Caco-2 (cell line): ENCODE data around the gene PPEF2. TPM values are rescaled to one million over a fixed set of nuclear protein-coding genes. Genes with fewer than 3 reads are reported as not detected.
A peak's percentile ranks its signal among the peaks of the same experiment; 100 is the strongest.

ENCODE experiments used
- BruUV-seq: library from RNA; stranded (reverse); fragments of 400-500 nt; replicated peaks from 2 replicates; lab custom pipeline; 2021; lab: Mats Ljungman, UMichigan
- CTCF ChIA-PET: fragments of 300-600 bp; sonication (Branson Sonifier 250); formaldehyde crosslinking; loops from one replicate; lab custom pipeline; 2022; ENCODE audit warnings: antibody characterized with exemption; lab: Charles Lee
- POLR2A ChIA-PET: fragments of 300-600 bp; sonication (Branson Sonifier 250); formaldehyde crosslinking; loops from one replicate; lab custom pipeline; 2022; ENCODE audit warnings: antibody characterized with exemption; lab: Charles Lee
- DNase-seq, 2 experiments: peaks; one replicate each; pipeline versions ENCODE4 v3.0.0 to v3.0.0-alpha.2; 2020 to 2022
- H3K27me3 ChIP-seq: replicated peaks from 2 replicates; pipeline ENCODE4 v1.6.0; 2011; ENCODE audit warnings: low read length; ENCODE audit not compliant: control insufficient read depth, insufficient read depth
- H3K36me3 ChIP-seq: 2 replicates; pipeline ENCODE4 v1.5.1; 2011; ENCODE audit warnings: low read length; ENCODE audit not compliant: control insufficient read depth, insufficient read depth
- H3K4me1 ChIP-seq: fragments of 250-450 bp; sonication (Bioruptor Pico); 2 replicates; pipeline ENCODE4 v1.5.1; 2020; ENCODE audit warnings: mild to moderate bottlenecking
- H3K4me3 ChIP-seq: 2 replicates; pipeline ENCODE4 v1.5.1; 2011; ENCODE audit warnings: low read depth, mild to moderate bottlenecking, control low read depth, low read length
- H3K9me3 ChIP-seq: fragments of 250-450 bp; sonication (Bioruptor Pico); 2 replicates; pipeline ENCODE4 v1.5.1; 2020; ENCODE audit warnings: mild to moderate bottlenecking, moderate library complexity
- H3K27ac Mint-ChIP-seq: one replicate; pipeline ENCODE4 v1.8.0; 2022; ENCODE audit warnings: mixed read lengths; ENCODE audit not compliant: unreplicated experiment
- H3K27me3 Mint-ChIP-seq: one replicate; pipeline ENCODE4 v1.8.0; 2022; ENCODE audit warnings: mixed read lengths; ENCODE audit not compliant: insufficient read depth, unreplicated experiment
- H3K36me3 Mint-ChIP-seq: one replicate; pipeline ENCODE4 v1.8.0; 2022; ENCODE audit warnings: mild to moderate bottlenecking, mixed read lengths; ENCODE audit not compliant: insufficient read depth, unreplicated experiment
- H3K4me1 Mint-ChIP-seq: one replicate; pipeline ENCODE4 v1.8.0; 2022; ENCODE audit warnings: low read depth, mixed read lengths; ENCODE audit not compliant: unreplicated experiment
- H3K4me3 Mint-ChIP-seq: one replicate; pipeline ENCODE4 v1.8.0; 2022; ENCODE audit warnings: mild to moderate bottlenecking, moderate library complexity, mixed read lengths; ENCODE audit not compliant: unreplicated experiment
- H3K9me3 Mint-ChIP-seq: one replicate; pipeline ENCODE4 v1.8.0; 2022; ENCODE audit warnings: mixed read lengths; ENCODE audit not compliant: unreplicated experiment
- CTCF ChIP-seq, 2 experiments: fragments of 200-600 bp in 1 of 2; IDR thresholded peaks; 1 replicate in 1 of 2; 2 replicates in 1 of 2; pipeline versions ENCODE4 v1.5.1 to v1.8.0; 2011 to 2022; ENCODE audit warnings: antibody characterized with exemption in 1 of 2, control low read depth in 1 of 2, inconsistent platforms in 1 of 2, low read depth in 1 of 2, low read length in 1 of 2, mild to moderate bottlenecking in 1 of 2, moderate library complexity in 1 of 2; ENCODE audit not compliant: insufficient read depth in 1 of 2, severe bottlenecking in 1 of 2, unreplicated experiment in 1 of 2
- intact Hi-C: fragments of 100-400 bp; cut with micrococcal nuclease; formaldehyde crosslinking; loops from one replicate; pipeline ENCODE4 v1.10.0; 2022; ENCODE audit not compliant: unreplicated experiment
- total RNA-seq: library from RNA; stranded (reverse); gene quantifications from 2 replicates; pipeline ENCODE4 v1.2.3, GENCODE V29; 2022

Gene PPEF2
- total RNA-seq, 1 experiment from 2014 or later: not detected

- no peak for DNase-seq
- ChIA-PET POLR2A (no interaction called here), CTCF (no interaction called here)
- intact Hi-C loops: no loop called here
- H3K4me3 Mint-ChIP-seq: no peak overlapping the region
- H3K27me3 ChIP-seq: no peaks in the 10 kb centered on the region
- H3K36me3 Mint-ChIP-seq: no peaks in the 10 kb centered on the region
- no peaks in the 10 kb centered on the region for H3K9me3 ChIP-seq
- no peaks in the 10 kb centered on the region for H3K36me3 ChIP-seq
- no peak for TF ChIP-seq CTCF (IDR thresholded peaks at IDR 0.05; ENCODE audit: insufficient read depth in 1 of 2, low read depth in 1 of 2, low read length in 1 of 2, severe bottlenecking in 1 of 2, unreplicated experiment in 1 of 2)
- H3K4me1 ChIP-seq: peaks cover 6% of the 10 kb centered on the region; the same call in 1 of the 2 replicates
- H3K9me3 Mint-ChIP-seq: peaks cover 11% of the 10 kb centered on the region
- no peaks in the 10 kb centered on the region for H3K27me3 Mint-ChIP-seq
- no TSS peak for BruUV-seq
- no peaks in the 10 kb centered on the region for H3K4me1 Mint-ChIP-seq
- no peak overlapping the region for H3K4me3 ChIP-seq
- no peak overlapping the region for H3K27ac Mint-ChIP-seq
Measured at GRCh38 chr4:75908555-75908954, 6.3 kb upstream of the PPEF2 start.

- H3K36me3 ChIP-seq: no peaks in the 10 kb centered on the region
- no TSS peak for BruUV-seq
- no peaks in the 10 kb centered on the region for H3K36me3 Mint-ChIP-seq
- CTCF ChIA-PET: no interaction called here
- no peak for DNase-seq
- no peak for TF ChIP-seq CTCF (IDR thresholded peaks at IDR 0.05; ENCODE audit: insufficient read depth in 1 of 2, low read depth in 1 of 2, low read length in 1 of 2, severe bottlenecking in 1 of 2, unreplicated experiment in 1 of 2)
- H3K27me3 ChIP-seq: no peaks in the 10 kb centered on the region
- no peak overlapping the region for H3K4me3 ChIP-seq
- no peaks in the 10 kb centered on the region for H3K9me3 ChIP-seq
- POLR2A ChIA-PET: no interaction called here
- peaks cover 11% of the 10 kb centered on the region for H3K9me3 Mint-ChIP-seq
- H3K4me3 Mint-ChIP-seq: no peak overlapping the region
- no peaks in the 10 kb centered on the region for H3K27me3 Mint-ChIP-seq
- intact Hi-C loops: no loop called here
- no peak overlapping the region for H3K27ac Mint-ChIP-seq
- no peaks in the 10 kb centered on the region for H3K4me1 Mint-ChIP-seq
- peaks cover 6% of the 10 kb centered on the region; the same call in 1 of the 2 replicates for H3K4me1 ChIP-seq
Measured at GRCh38 chr4:75907966-75908365, 5.7 kb upstream of the PPEF2 start.

DNA sequence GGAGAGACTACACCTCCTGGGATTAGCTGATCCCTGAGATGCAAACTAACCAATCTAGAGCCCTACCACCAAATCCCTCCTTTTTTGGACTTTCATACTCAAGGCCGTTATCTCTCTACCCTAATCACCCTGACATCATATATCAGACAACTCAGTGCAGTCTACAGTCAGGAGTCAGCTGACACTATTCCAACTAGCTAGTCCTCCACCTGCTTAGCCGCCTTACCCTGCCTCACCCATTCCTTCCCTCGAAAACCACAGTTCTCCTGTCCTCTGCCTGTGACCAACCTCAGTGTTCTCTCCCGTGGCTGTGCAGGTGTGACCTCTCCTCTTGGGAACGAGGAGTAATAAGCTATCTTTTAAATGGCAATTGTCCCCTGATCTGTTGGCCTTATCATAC, 1.8 kb upstream of the PPEF2 start:
- H3K9me3 Mint-ChIP-seq: peaks cover 3% of the 10 kb centered on the region
- Histone ChIP-seq H3K27me3 (no peaks in the 10 kb centered on the region), H3K36me3 (no peaks in the 10 kb centered on the region), H3K4me1 (peaks cover 6% of the 10 kb centered on the region; the same call in 1 of the 2 replicates), H3K9me3 (no peaks in the 10 kb centered on the region), H3K4me3 (no peak overlapping the region)
- ChIA-PET CTCF (interaction anchor here (0.8 to 1.0 kb wide), 2 partner anchors 8 to 12 kb away, joined by 3 to 5 read pairs; no protein-coding TSS in a partner anchor), POLR2A (no interaction called here)
- DNase-seq: peak in 1 of 2 experiments; percentile 5
- no TSS peak for BruUV-seq
- no peaks in the 10 kb centered on the region for H3K4me1 Mint-ChIP-seq
- intact Hi-C loops: no loop called here
- no peak overlapping the region for H3K27ac Mint-ChIP-seq
- no peaks in the 10 kb centered on the region for H3K27me3 Mint-ChIP-seq
- no peak overlapping the region for H3K4me3 Mint-ChIP-seq
- no peak for TF ChIP-seq CTCF (IDR thresholded peaks at IDR 0.05; ENCODE audit: insufficient read depth in 1 of 2, low read depth in 1 of 2, low read length in 1 of 2, severe bottlenecking in 1 of 2, unreplicated experiment in 1 of 2)
- H3K36me3 Mint-ChIP-seq: no peaks in the 10 kb centered on the region
